HepG2 (cell line): ENCODE measurements around the gene EED. TPM values are rescaled to one million over a fixed set of nuclear protein-coding genes. Genes with fewer than 3 reads are reported as not detected.

Experiments
- ATAC-seq: fragments of 200-7000 bp; cut with Tn5 transposase; 3 replicates; pipeline ENCODE4 v1.9.1; 2020; ENCODE audit warnings: mild to moderate bottlenecking, moderate library complexity
- BruUV-seq: library from RNA; stranded (reverse); fragments of 400-500 nt; replicated peaks from 2 replicates; lab custom pipeline; 2021; lab: Mats Ljungman, UMichigan
- CTCF ChIA-PET: fragments of 300-600 bp; formaldehyde crosslinking; extraction: SDS; loops from one replicate; lab custom pipeline; 2021; ENCODE audit warnings: low total read pairs, inconsistent platforms, low intra/inter-chr PET ratio; lab: Yijun Ruan, JAX
- POLR2A ChIA-PET: fragments of 350-600 bp; sonication (Branson Sonifier 250); formaldehyde crosslinking; loops from one replicate; lab custom pipeline; 2020; ENCODE audit warnings: antibody characterized with exemption, inconsistent platforms; lab: Yijun Ruan, JAX
- DNase-seq: peaks from one replicate; pipeline ENCODE4 v3.0.0-alpha.2; 2015; ENCODE audit warnings: low spot score
- FAIRE-seq: peaks from 3 replicates; lab custom pipeline; 2011; peaks lifted over from hg19 to GRCh38; lab: Jason Lieb, UNC
- H2AFZ ChIP-seq: one replicate; pipeline ENCODE4 v1.6.1; 2011; ENCODE audit warnings: low read length, inconsistent platforms
- H3K27ac ChIP-seq: fragments of 300-600 bp; 3 replicates; pipeline ENCODE4 v1.8.0; 2011; ENCODE audit warnings: mixed run types, mild to moderate bottlenecking, mixed read lengths, low read length, inconsistent platforms; ENCODE audit not compliant: insufficient read depth; ENCODE audit errors: extremely low read length
- H3K27me3 ChIP-seq, 2 experiments: fragments of 200-600 bp in 1 of 2; 2 replicates in 1 of 2; 3 replicates in 1 of 2; pipeline versions ENCODE4 v1.6.0 to v1.8.0; 2011; ENCODE audit warnings: low read length in 2 of 2, mild to moderate bottlenecking in 2 of 2, moderate library complexity in 2 of 2, inconsistent platforms in 1 of 2; ENCODE audit not compliant: insufficient read depth in 2 of 2, control insufficient read depth in 1 of 2
- H3K36me3 ChIP-seq, 2 experiments: fragments of 200-600 bp in 1 of 2; replicated peaks in 1 of 2; 2 replicates in 1 of 2; 3 replicates in 1 of 2; pipeline versions ENCODE4 v1.5.1 to v1.8.0; 2011; ENCODE audit warnings: low read length in 2 of 2, inconsistent platforms in 1 of 2; ENCODE audit not compliant: insufficient read depth in 2 of 2, control insufficient read depth in 1 of 2
- H3K4me1 ChIP-seq: 2 replicates; pipeline ENCODE4 v1.5.1; 2012; ENCODE audit warnings: low read length, inconsistent platforms; ENCODE audit not compliant: insufficient read depth
- H3K4me2 ChIP-seq: 2 replicates; pipeline ENCODE4 v1.6.0; 2011; ENCODE audit warnings: low read depth, low read length, inconsistent platforms
- H3K4me3 ChIP-seq, 3 experiments: fragments of 200-600 bp in 1 of 3; sonication (generic), shearing (Covaris generic) in 1 of 3; replicated peaks in 1 of 3; 2 replicates each; pipeline ENCODE4 v1.5.1; 2011 to 2016; ENCODE audit warnings: low read length in 3 of 3, inconsistent platforms in 2 of 3, low read depth in 2 of 3, mild to moderate bottlenecking in 2 of 3, control low read depth in 1 of 3, mixed read lengths in 1 of 3; ENCODE audit not compliant: insufficient read depth in 1 of 3
- H3K79me2 ChIP-seq: one replicate; pipeline ENCODE4 v1.6.1; 2011; ENCODE audit warnings: low read length, inconsistent platforms; ENCODE audit not compliant: insufficient read depth
- H3K9ac ChIP-seq: 2 replicates; pipeline ENCODE4 v1.6.0; 2011; ENCODE audit warnings: mild to moderate bottlenecking, low read depth, low read length, inconsistent platforms; ENCODE audit not compliant: insufficient read depth
- H3K9me3 ChIP-seq: 2 replicates; pipeline ENCODE4 v1.5.1; 2012; ENCODE audit warnings: mild to moderate bottlenecking, low read length
- H4K20me1 ChIP-seq: 2 replicates; pipeline ENCODE4 v1.6.0; 2011; ENCODE audit warnings: inconsistent platforms, mild to moderate bottlenecking, low read length, moderate library complexity; ENCODE audit not compliant: insufficient read depth
- HIVEP1 ChIP-seq: sonication (generic); formaldehyde crosslinking; IDR thresholded peaks from 2 replicates; pipeline ENCODE4 v1.4.0; 2020; ENCODE audit warnings: mild to moderate bottlenecking, missing genetic modification reagents
- KMT2B ChIP-seq: IDR thresholded peaks from 2 replicates; pipeline ENCODE4 v1.6.1; 2016; ENCODE audit warnings: missing genetic modification reagents, missing compliant biosample characterization
- MBD4 ChIP-seq: IDR thresholded peaks from 2 replicates; pipeline ENCODE4 v1.6.1; 2012; ENCODE audit warnings: low read length, inconsistent platforms, borderline replicate concordance
- MED8 ChIP-seq: sonication (generic); formaldehyde crosslinking; IDR thresholded peaks from 2 replicates; pipeline ENCODE4 v1.8.1; 2023; ENCODE audit warnings: mild to moderate bottlenecking, missing genetic modification reagents; ENCODE audit not compliant: insufficient replicate concordance
- PBX2 ChIP-seq: IDR thresholded peaks from 2 replicates; pipeline ENCODE4 v1.6.1; 2016; ENCODE audit warnings: control low read depth
- PHF8 ChIP-seq: sonication (generic); formaldehyde crosslinking; IDR thresholded peaks from 2 replicates; pipeline ENCODE4 v1.5.0; 2020; ENCODE audit warnings: missing genetic modification reagents
- RFX3 ChIP-seq: IDR thresholded peaks from 2 replicates; pipeline ENCODE4 v1.6.1; 2016; ENCODE audit warnings: missing biosample characterization, missing genetic modification reagents
- RFXAP ChIP-seq: sonication (generic); formaldehyde crosslinking; IDR thresholded peaks from 2 replicates; pipeline ENCODE4 v1.4.0; 2020; ENCODE audit warnings: missing genetic modification reagents, borderline replicate concordance
- SAP130 ChIP-seq: IDR thresholded peaks from 2 replicates; pipeline ENCODE4 v1.6.1; 2016; ENCODE audit warnings: low read depth
- ZNF512 ChIP-seq: sonication (generic); formaldehyde crosslinking; IDR thresholded peaks from 2 replicates; pipeline ENCODE4 v1.4.0; 2020; ENCODE audit warnings: mild to moderate bottlenecking, missing genetic modification reagents
- ZNF747 ChIP-seq: sonication (generic); formaldehyde crosslinking; IDR thresholded peaks from 2 replicates; pipeline ENCODE4 v1.8.1; 2023; ENCODE audit warnings: missing genetic modification reagents, mild to moderate bottlenecking, borderline replicate concordance
- ZNF777 ChIP-seq: sonication (generic); formaldehyde crosslinking; IDR thresholded peaks from 2 replicates; pipeline ENCODE4 v1.4.0; 2020; ENCODE audit warnings: missing genetic modification reagents
- ZNF839 ChIP-seq: sonication (generic); formaldehyde crosslinking; IDR thresholded peaks from 2 replicates; pipeline ENCODE4 v1.4.0; 2020; ENCODE audit warnings: missing genetic modification reagents, mild to moderate bottlenecking, borderline replicate concordance
- WGBS: methylation state at CpG from one replicate; pipeline ENCODE4 v1.1.6; 2017; ENCODE audit warnings: low lambda C conversion rate; 5-methylcytosine and 5-hydroxymethylcytosine counted together
- in situ Hi-C: cut with HindIII; loops from 2 replicates; pipeline ENCODE4 v1.10.0; 2017; ENCODE audit warnings: low pct_unique_long_range_greater_than_20kb; ENCODE audit not compliant: extremely low pct_ligation_motif_present
- intact Hi-C: fragments of 100-400 bp; cut with micrococcal nuclease; formaldehyde crosslinking; loops from one replicate; pipeline ENCODE4 v1.10.0; 2022; ENCODE audit not compliant: unreplicated experiment
- polyA plus RNA-seq, 8 experiments: library from polyadenylated mRNA; depleted of rRNA in 3 of 8; stranded (reverse) in 7 of 8; unstranded in 1 of 8; fragments of >200 nt; fragmentation: Illumina TruSeq in 4 of 8; extraction: Trizol in 4 of 8; gene quantifications; 2 replicates each; pipeline versions ENCODE4 v1.2.1 to v1.2.3, GENCODE V29; 2011 to 2016; ENCODE audit warnings: low read depth in 4 of 8, missing spikeins in 1 of 8, mixed read lengths in 1 of 8; ENCODE audit not compliant: insufficient read depth in 1 of 8
- total RNA-seq, 5 experiments: library from RNA; depleted of rRNA; stranded (reverse); fragments of >200 nt; fragmentation: Illumina TruSeq; extraction: Trizol; gene quantifications; 2 replicates each; pipeline ENCODE4 v1.2.3, GENCODE V29; 2016; ENCODE audit warnings: low read depth in 1 of 5
- TF ChIP-seq, protein P1 (sequence below): sonication (generic); formaldehyde crosslinking; conservative IDR thresholded peaks from 2 replicates; pipeline ENCODE4 v1.4.0; 2020; ENCODE audit warnings: missing genetic modification reagents
- TF ChIP-seq, protein P2 (sequence below): sonication (generic); formaldehyde crosslinking; IDR thresholded peaks from 2 replicates; pipeline ENCODE4 v1.5.1; 2020; ENCODE audit warnings: mild to moderate bottlenecking, missing genetic modification reagents, borderline replicate concordance
- TF ChIP-seq, protein P3 (sequence below): sonication (generic); formaldehyde crosslinking; IDR thresholded peaks from 2 replicates; pipeline ENCODE4 v1.5.0; 2020; ENCODE audit warnings: mild to moderate bottlenecking, low read depth, missing genetic modification reagents, borderline replicate concordance

The EED gene
- total and polyA plus RNA-seq, 2 of the 13 experiments (the other 11 are each of a cell fraction or from before 2014, with no cell fraction given), result 11.0 to 28.4 TPM

DNA sequence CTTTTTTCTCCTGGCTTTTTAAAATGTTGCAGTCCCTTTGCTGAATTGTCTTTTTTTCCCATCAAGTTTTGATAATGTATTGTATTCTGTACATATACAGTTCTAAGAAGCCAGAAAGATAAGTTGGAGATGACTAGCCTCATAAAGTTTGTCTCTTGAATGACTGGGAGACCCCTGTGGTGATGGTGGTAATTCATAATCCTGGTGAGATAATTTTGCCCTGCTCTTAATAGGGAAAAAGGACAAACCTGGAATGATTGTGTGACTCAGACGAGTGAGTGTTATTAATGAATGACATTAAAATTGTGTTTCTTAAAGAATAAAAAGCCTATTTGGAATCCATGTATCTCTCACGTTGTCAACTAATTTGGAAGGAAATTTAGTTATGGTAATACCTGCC, 58.7 kb downstream of the EED start:
- Histone ChIP-seq H3K4me3 (peak overlapping the region; percentile 81 to 92 (median 89); a peak in 5 of 6 replicates), H4K20me1 (no peaks in the 10 kb centered on the region), H3K27me3 (no peaks in the 10 kb centered on the region; a peak in 1 of 5 replicates), H3K9me3 (no peaks in the 10 kb centered on the region), H3K27ac (no peak overlapping the region), H3K4me2 (peak overlapping the region; percentile 62), H3K79me2 (peaks cover 16% of the 10 kb centered on the region), H3K9ac (peak overlapping the region; percentile 75), H2AFZ (no peak overlapping the region), H3K36me3 (no peaks in the 10 kb centered on the region), H3K4me1 (peaks cover 23% of the 10 kb centered on the region)
- no TSS peak for BruUV-seq
- ChIA-PET CTCF (no interaction called here), POLR2A (no interaction called here)
- intact Hi-C loops (loop anchor here (2.0 kb wide), 1 partner anchor 58 kb away; the partner anchor contains the start of gene EED), in situ Hi-C loops (no loop called here)
- no peak for ATAC-seq
- no peak for DNase-seq
- WGBS, result 89% methylated on average over 2 of the region's 2 CpGs
- FAIRE-seq, result no peak
- TF ChIP-seq ZNF512 (CRISPR knock-in tag) (no peak), MED8 (CRISPR knock-in tag) (no peak), MBD4 (no peak), ZNF777 (no peak), ZNF747 (CRISPR knock-in tag) (no peak), PBX2 (CRISPR knock-in tag) (no peak), RFXAP (CRISPR knock-in tag) (no peak), PHF8 (CRISPR knock-in tag) (no peak), HIVEP1 (no peak), ZNF839 (no peak), RFX3 (CRISPR knock-in tag) (no peak), KMT2B (no peak), SAP130 (CRISPR knock-in tag) (no peak)
- TF ChIP-seq, protein P1, sequence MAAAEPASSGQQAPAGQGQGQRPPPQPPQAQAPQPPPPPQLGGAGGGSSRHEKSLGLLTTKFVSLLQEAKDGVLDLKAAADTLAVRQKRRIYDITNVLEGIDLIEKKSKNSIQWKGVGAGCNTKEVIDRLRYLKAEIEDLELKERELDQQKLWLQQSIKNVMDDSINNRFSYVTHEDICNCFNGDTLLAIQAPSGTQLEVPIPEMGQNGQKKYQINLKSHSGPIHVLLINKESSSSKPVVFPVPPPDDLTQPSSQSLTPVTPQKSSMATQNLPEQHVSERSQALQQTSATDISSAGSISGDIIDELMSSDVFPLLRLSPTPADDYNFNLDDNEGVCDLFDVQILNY (CRISPR knock-in tag), result no peak
- TF ChIP-seq, protein P2, sequence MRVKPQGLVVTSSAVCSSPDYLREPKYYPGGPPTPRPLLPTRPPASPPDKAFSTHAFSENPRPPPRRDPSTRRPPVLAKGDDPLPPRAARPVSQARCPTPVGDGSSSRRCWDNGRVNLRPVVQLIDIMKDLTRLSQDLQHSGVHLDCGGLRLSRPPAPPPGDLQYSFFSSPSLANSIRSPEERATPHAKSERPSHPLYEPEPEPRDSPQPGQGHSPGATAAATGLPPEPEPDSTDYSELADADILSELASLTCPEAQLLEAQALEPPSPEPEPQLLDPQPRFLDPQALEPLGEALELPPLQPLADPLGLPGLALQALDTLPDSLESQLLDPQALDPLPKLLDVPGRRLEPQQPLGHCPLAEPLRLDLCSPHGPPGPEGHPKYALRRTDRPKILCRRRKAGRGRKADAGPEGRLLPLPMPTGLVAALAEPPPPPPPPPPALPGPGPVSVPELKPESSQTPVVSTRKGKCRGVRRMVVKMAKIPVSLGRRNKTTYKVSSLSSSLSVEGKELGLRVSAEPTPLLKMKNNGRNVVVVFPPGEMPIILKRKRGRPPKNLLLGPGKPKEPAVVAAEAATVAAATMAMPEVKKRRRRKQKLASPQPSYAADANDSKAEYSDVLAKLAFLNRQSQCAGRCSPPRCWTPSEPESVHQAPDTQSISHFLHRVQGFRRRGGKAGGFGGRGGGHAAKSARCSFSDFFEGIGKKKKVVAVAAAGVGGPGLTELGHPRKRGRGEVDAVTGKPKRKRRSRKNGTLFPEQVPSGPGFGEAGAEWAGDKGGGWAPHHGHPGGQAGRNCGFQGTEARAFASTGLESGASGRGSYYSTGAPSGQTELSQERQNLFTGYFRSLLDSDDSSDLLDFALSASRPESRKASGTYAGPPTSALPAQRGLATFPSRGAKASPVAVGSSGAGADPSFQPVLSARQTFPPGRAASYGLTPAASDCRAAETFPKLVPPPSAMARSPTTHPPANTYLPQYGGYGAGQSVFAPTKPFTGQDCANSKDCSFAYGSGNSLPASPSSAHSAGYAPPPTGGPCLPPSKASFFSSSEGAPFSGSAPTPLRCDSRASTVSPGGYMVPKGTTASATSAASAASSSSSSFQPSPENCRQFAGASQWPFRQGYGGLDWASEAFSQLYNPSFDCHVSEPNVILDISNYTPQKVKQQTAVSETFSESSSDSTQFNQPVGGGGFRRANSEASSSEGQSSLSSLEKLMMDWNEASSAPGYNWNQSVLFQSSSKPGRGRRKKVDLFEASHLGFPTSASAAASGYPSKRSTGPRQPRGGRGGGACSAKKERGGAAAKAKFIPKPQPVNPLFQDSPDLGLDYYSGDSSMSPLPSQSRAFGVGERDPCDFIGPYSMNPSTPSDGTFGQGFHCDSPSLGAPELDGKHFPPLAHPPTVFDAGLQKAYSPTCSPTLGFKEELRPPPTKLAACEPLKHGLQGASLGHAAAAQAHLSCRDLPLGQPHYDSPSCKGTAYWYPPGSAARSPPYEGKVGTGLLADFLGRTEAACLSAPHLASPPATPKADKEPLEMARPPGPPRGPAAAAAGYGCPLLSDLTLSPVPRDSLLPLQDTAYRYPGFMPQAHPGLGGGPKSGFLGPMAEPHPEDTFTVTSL, result no peak
- TF ChIP-seq, protein P3, sequence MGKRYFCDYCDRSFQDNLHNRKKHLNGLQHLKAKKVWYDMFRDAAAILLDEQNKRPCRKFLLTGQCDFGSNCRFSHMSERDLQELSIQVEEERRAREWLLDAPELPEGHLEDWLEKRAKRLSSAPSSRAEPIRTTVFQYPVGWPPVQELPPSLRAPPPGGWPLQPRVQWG (CRISPR knock-in tag), result no peak
